K562 (cell line): ENCODE measurements around the gene HSPA6. TPM values are rescaled to one million over a fixed set of nuclear protein-coding genes. Genes with fewer than 3 reads are reported as not detected.

Experiments used
- ADNP ChIP-seq: fragments of 200-800 bp; sonication (Bioruptor generic); IDR thresholded peaks from 2 replicates; pipeline ENCODE4 v1.6.1; 2016; ENCODE audit warnings: missing genetic modification characterization, missing compliant biosample characterization
- CC2D1A ChIP-seq: fragments of 450-650 bp; IDR thresholded peaks from 2 replicates; pipeline ENCODE4 v1.6.1; 2017; ENCODE audit warnings: mild to moderate bottlenecking
- GATA2 ChIP-seq: sonication (generic); formaldehyde crosslinking; IDR thresholded peaks from 2 replicates; pipeline ENCODE4 v1.4.0; 2020; ENCODE audit warnings: mild to moderate bottlenecking, missing genetic modification reagents
- HNRNPK ChIP-seq: fragments of 200-400 bp; formaldehyde crosslinking; IDR thresholded peaks from one replicate; pipeline ENCODE4 v1.6.1; 2018; ENCODE audit warnings: mild to moderate bottlenecking, low read depth, low read length; ENCODE audit not compliant: poor library complexity, severe bottlenecking
- JUND ChIP-seq, 2 experiments: IDR thresholded peaks; 2 replicates in 1 of 2; 3 replicates in 1 of 2; pipeline ENCODE4 v1.6.1; 2011; ENCODE audit warnings: borderline replicate concordance in 2 of 2, low read depth in 2 of 2, low read length in 2 of 2, improper control_type of control experiment in 1 of 2, missing biosample characterization in 1 of 2, missing genetic modification characterization in 1 of 2, missing genetic modification reagents in 1 of 2
- MGA ChIP-seq: fragments of 450-650 bp; IDR thresholded peaks from 2 replicates; pipeline ENCODE4 v1.6.1; 2016; ENCODE audit warnings: mild to moderate bottlenecking, moderate library complexity
- MTA3 ChIP-seq: fragments of 450-650 bp; formaldehyde crosslinking; IDR thresholded peaks from 2 replicates; pipeline ENCODE4 v1.6.1; 2017; ENCODE audit warnings: mild to moderate bottlenecking, borderline replicate concordance
- NR3C1 ChIP-seq: sonication (generic); formaldehyde crosslinking; IDR thresholded peaks from 2 replicates; pipeline ENCODE4 v1.8.1; 2022; ENCODE audit warnings: missing genetic modification reagents
- NR4A1 ChIP-seq, 2 experiments: fragments of 250-450 bp in 1 of 2; fragments of 450-650 bp in 1 of 2; sonication (Bioruptor Pico) in 1 of 2; IDR thresholded peaks; 2 replicates each; pipeline versions ENCODE4 v1.4.0 to v1.6.1; 2016 to 2020; ENCODE audit warnings: mild to moderate bottlenecking in 2 of 2, missing compliant biosample characterization in 1 of 2, missing genetic modification characterization in 1 of 2, moderate library complexity in 1 of 2
- SMAD1 ChIP-seq: fragments of 150-350 bp; IDR thresholded peaks from 2 replicates; pipeline ENCODE4 v1.6.1; 2014; ENCODE audit warnings: low read length, low read depth; ENCODE audit not compliant: partially characterized antibody
- XRCC5 ChIP-seq: fragments of 200-400 bp; formaldehyde crosslinking; IDR thresholded peaks from 2 replicates; pipeline ENCODE4 v1.6.1; 2017; ENCODE audit warnings: low read depth, mild to moderate bottlenecking, low read length
- ZNF140 ChIP-seq: fragments of 250-450 bp; sonication (Bioruptor Pico); IDR thresholded peaks from 2 replicates; pipeline ENCODE4 v1.8.0; 2021; ENCODE audit warnings: moderate library complexity, mild to moderate bottlenecking, inconsistent platforms
- polyA plus RNA-seq, 8 experiments: library from polyadenylated mRNA; depleted of rRNA in 4 of 8; stranded (reverse) in 5 of 8; unstranded in 3 of 8; fragments of >200 nt; fragmentation: Nextera tagmentation in 2 of 8; fragmentation: Illumina TruSeq in 1 of 8; extraction: Ambion mirVana in 2 of 8; extraction: Trizol in 1 of 8; gene quantifications; 2 replicates each; pipeline versions ENCODE4 v1.2.1 to v1.2.3, GENCODE V29; 2011 to 2014; ENCODE audit warnings: inconsistent platforms in 1 of 8, missing spikeins in 1 of 8
- total RNA-seq, 7 experiments: library from RNA; depleted of rRNA in 6 of 7; stranded (reverse); fragments of >200 nt in 6 of 7; fragmentation: Illumina TruSeq in 2 of 7; extraction: Trizol in 2 of 7; gene quantifications; 2 replicates each; pipeline versions ENCODE4 v1.2.1 to v1.2.3, GENCODE V29; 2011 to 2021; ENCODE audit warnings: low replicate concordance in 1 of 7

Gene HSPA6
- total and polyA plus RNA-seq, 9 of the 15 experiments (the other 6 are each of a cell fraction or from before 2014, with no cell fraction given) = 0.15 to 10.0 (median 2.4) TPM

- TF ChIP-seq NR3C1 (CRISPR knock-in tag) (no peak), XRCC5 (no peak; the same call in 1 of the 2 replicates), GATA2 (CRISPR knock-in tag) (no peak), ADNP (tag) (peak; percentile 76), CC2D1A (peak; percentile 85), JUND (IDR thresholded peaks at IDR 0.05; ENCODE audit: borderline replicate concordance, low read depth, low read length) (peak; percentile 28; the same call in 1 of the 2 replicates), JUND (tag; IDR thresholded peaks at IDR 0.05; ENCODE audit: borderline replicate concordance, low read depth, low read length) (peak; percentile 59; the same call in 2 of the 3 replicates), MGA (peak; percentile 63), SMAD1 (no peak), MTA3 (peak; percentile 34; the same call in 1 of the 2 replicates), HNRNPK (no peak), NR4A1 (CRISPR knock-in tag; IDR thresholded peaks at IDR 0.05) (no peak), NR4A1 (tag; IDR thresholded peaks at IDR 0.05) (peak; percentile 70; the same call in 1 of the 2 replicates), ZNF140 (no peak)
These were observed 37.3 kb upstream of the HSPA6 start (continued) for GRCh38 chr1:161486806-161487741.
